Left ventricle myocardium inferior (tissue), 1 donor: Measurements from ENCODE around the gene ST13. TPM values are rescaled to one million over a fixed set of nuclear protein-coding genes. Genes with fewer than 3 reads are reported as not detected.
"Not testable (repeated sequence)": the region's sequence is repeated elsewhere in the genome, so short reads cannot be mapped to it uniquely, and the experiment has no call there.

ENCODE experiments used
- DNase-seq: peaks from one replicate; pipeline ENCODE4 v3.0.0-alpha.2; 2020
- H3K27ac ChIP-seq: fragments of 200-600 bp; replicated peaks from 2 replicates; pipeline ENCODE4 v1.8.0; 2021
- H3K27me3 ChIP-seq: fragments of 200-600 bp; 2 replicates; pipeline ENCODE4 v1.8.0; 2021; ENCODE audit warnings: low read depth
- H3K36me3 ChIP-seq: fragments of 200-600 bp; 2 replicates; pipeline ENCODE4 v1.8.0; 2021
- H3K4me1 ChIP-seq: fragments of 200-600 bp; 2 replicates; pipeline ENCODE4 v1.8.0; 2021
- H3K4me3 ChIP-seq: fragments of 200-600 bp; 2 replicates; pipeline ENCODE4 v1.8.0; 2021; ENCODE audit warnings: mild to moderate bottlenecking, moderate library complexity
- H3K9me3 ChIP-seq: fragments of 200-600 bp; replicated peaks from 2 replicates; pipeline ENCODE4 v1.8.0; 2021
- intact Hi-C: fragments of 100-400 bp; cut with micrococcal nuclease; formaldehyde crosslinking; loops from one replicate; pipeline ENCODE4 v1.11.0; 2022
- total RNA-seq: library from RNA; stranded (reverse); fragmentation: NEBNext Ultra II Directional; extraction: Animal tissue kit (Norgen Biotek cat#: 25700); gene quantifications from one replicate; pipeline ENCODE4 v1.2.1, GENCODE V29; 2021
- TF ChIP-seq, protein P1 (sequence below): fragments of 200-600 bp; IDR thresholded peaks from 2 replicates; pipeline ENCODE4 v1.8.0; 2021; ENCODE audit warnings: antibody characterized with exemption, mild to moderate bottlenecking, borderline replicate concordance
- donor health status: DM: no; HTN: yes; CAD: no; lungs with severe emphysema.

ST13 gene
- total RNA-seq, 1 donor from 2014 or later, result 181 TPM

DNA sequence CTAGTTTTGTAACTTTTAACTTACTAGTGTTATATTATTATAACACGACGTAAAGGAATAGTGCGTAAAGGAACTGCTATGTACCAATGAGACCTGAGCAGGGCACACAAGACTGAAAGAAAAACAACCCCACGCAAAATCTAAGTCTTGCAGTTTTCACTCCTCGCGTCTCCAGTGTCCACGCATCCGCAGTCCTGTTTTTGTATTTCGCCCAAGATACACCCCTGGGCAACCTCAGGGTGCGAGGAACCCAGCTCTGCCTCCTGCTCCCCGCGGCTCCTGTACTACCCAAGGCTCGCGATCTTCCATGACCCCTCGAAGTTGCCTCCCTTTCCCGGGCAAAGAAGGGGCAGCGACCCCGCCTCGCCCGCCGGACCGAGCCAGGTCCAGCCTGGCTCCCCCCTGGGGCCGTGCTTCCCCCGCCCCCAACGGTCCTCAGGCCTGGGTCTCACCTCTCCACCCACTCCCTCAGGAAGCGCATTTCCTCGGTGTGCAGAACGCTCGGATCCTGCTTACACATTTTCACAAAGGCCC, 393 bp downstream of the ST13 start:
- DNase-seq, result peak; percentile 33
- intact Hi-C loops, result no loop called here

GRCh38 chr22:40855071-40855978, 1.1 kb downstream of the ST13 start:
- H3K4me3 ChIP-seq, result peak overlapping the region; percentile 84
- TF ChIP-seq, protein P1, sequence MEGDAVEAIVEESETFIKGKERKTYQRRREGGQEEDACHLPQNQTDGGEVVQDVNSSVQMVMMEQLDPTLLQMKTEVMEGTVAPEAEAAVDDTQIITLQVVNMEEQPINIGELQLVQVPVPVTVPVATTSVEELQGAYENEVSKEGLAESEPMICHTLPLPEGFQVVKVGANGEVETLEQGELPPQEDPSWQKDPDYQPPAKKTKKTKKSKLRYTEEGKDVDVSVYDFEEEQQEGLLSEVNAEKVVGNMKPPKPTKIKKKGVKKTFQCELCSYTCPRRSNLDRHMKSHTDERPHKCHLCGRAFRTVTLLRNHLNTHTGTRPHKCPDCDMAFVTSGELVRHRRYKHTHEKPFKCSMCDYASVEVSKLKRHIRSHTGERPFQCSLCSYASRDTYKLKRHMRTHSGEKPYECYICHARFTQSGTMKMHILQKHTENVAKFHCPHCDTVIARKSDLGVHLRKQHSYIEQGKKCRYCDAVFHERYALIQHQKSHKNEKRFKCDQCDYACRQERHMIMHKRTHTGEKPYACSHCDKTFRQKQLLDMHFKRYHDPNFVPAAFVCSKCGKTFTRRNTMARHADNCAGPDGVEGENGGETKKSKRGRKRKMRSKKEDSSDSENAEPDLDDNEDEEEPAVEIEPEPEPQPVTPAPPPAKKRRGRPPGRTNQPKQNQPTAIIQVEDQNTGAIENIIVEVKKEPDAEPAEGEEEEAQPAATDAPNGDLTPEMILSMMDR, result no peak
- H3K4me1 ChIP-seq, result peaks cover 77% of the 10 kb centered on the region
- peaks cover 5% of the 10 kb centered on the region for H3K36me3 ChIP-seq
- H3K9me3 ChIP-seq, result no peaks in the 10 kb centered on the region
- H3K27me3 ChIP-seq, result no peaks in the 10 kb centered on the region
- intact Hi-C loops, result no loop called here
- peak overlapping the region; percentile 99 for H3K27ac ChIP-seq
- DNase-seq, result no peak

More for the DNA sequence above, 393 bp downstream of the ST13 start:
- H3K36me3 ChIP-seq, result peaks cover 3% of the 10 kb centered on the region
- H3K4me3 ChIP-seq, result peak overlapping the region; percentile 84
- no peaks in the 10 kb centered on the region for H3K27me3 ChIP-seq
- no peaks in the 10 kb centered on the region for H3K9me3 ChIP-seq
- TF ChIP-seq, protein P1, result no peak
- peaks cover 75% of the 10 kb centered on the region for H3K4me1 ChIP-seq
- H3K27ac ChIP-seq, result peak overlapping the region; percentile 99

- TF ChIP-seq, protein P1, result no peak
- intact Hi-C loops, result no loop called here
- Histone ChIP-seq H3K27me3 (no peaks in the 10 kb centered on the region), H3K9me3 (no peaks in the 10 kb centered on the region), H3K4me1 (peaks cover 75% of the 10 kb centered on the region), H3K27ac (no peak overlapping the region), H3K36me3 (peaks cover 18% of the 10 kb centered on the region), H3K4me3 (peak overlapping the region; percentile 84)
- DNase-seq, result no peak
Measured at GRCh38 chr22:40853961-40854360, 2.5 kb downstream of the ST13 start.

- peaks cover 68% of the 10 kb centered on the region for H3K4me1 ChIP-seq
- no peak overlapping the region for H3K27ac ChIP-seq
Measured at GRCh38 chr22:40853333-40853732, 3.1 kb downstream of the ST13 start.

GRCh38 chr22:40845816-40846215, 10.6 kb downstream of the ST13 start:
- H3K9me3 ChIP-seq, H3K27ac ChIP-seq, H3K27me3 ChIP-seq, H3K4me3 ChIP-seq, H3K4me1 ChIP-seq, DNase-seq: not testable (repeated sequence)
- intact Hi-C loops, result loop anchor here (10.0 kb wide), 1 partner anchor 319 kb away; no protein-coding TSS in a partner anchor
- peaks cover 97% of the 10 kb centered on the region for H3K36me3 ChIP-seq

More at GRCh38 chr22:40853333-40853732, 3.1 kb downstream of the ST13 start:
- Histone ChIP-seq H3K27me3 (no peaks in the 10 kb centered on the region), H3K36me3 (peaks cover 25% of the 10 kb centered on the region), H3K9me3 (no peaks in the 10 kb centered on the region), H3K4me3 (peak overlapping the region; percentile 84)
- intact Hi-C loops, result no loop called here
- DNase-seq, result no peak
- TF ChIP-seq, protein P1, result no peak

DNA sequence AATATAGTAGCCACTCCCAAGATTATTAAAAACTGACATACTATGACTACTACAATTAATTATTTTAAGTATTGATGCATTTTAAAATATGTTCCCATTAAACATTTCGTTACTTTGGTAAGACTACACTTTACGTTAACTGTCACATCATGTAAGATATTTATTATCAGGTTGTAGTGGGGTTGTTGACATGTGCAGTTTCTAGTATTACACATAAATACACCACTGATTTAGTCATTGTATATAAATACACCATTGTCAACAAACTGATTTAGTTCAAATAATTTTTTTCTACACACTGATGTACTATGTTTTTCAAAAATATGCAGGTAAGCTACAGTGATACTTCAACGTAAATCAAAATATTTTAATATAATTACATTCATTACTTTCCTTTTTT, 11.5 kb downstream of the ST13 start:
- Histone ChIP-seq H3K36me3 (peaks cover 97% of the 10 kb centered on the region), H3K9me3 (no peaks in the 10 kb centered on the region), H3K27ac (no peak overlapping the region), H3K4me3 (no peak overlapping the region), H3K27me3 (no peaks in the 10 kb centered on the region), H3K4me1 (no peaks in the 10 kb centered on the region)
- TF ChIP-seq, protein P1, result no peak
- intact Hi-C loops, result loop anchor here (10.0 kb wide), 1 partner anchor 320 kb away; no protein-coding TSS in a partner anchor
- no peak for DNase-seq
